Sigmoid colon (tissue), 7 donors: Measurements from ENCODE around the gene SCYGR6. TPM values are rescaled to one million over a fixed set of nuclear protein-coding genes. Genes with fewer than 3 reads are reported as not detected.

Experiments
- DNase-seq: peaks from one replicate; pipeline ENCODE4 v3.0.0-alpha.2; 2019
- H3K27ac ChIP-seq, 4 donors: fragments of 200-600 bp; sonication (generic); one replicate each; pipeline ENCODE4 v1.5.1; 2016 to 2019; ENCODE audit warnings: mild to moderate bottlenecking in 1 of 4
- H3K27me3 ChIP-seq, 3 donors: fragments of 200-600 bp; sonication (generic); one replicate each; pipeline ENCODE4 v1.5.1; 2019; ENCODE audit warnings: mild to moderate bottlenecking in 1 of 3
- H3K36me3 ChIP-seq, 4 donors: fragments of 200-600 bp; sonication (generic); one replicate each; pipeline ENCODE4 v1.5.1; 2016 to 2019
- H3K4me1 ChIP-seq, 4 donors: fragments of 200-600 bp; sonication (generic); one replicate each; pipeline ENCODE4 v1.5.1; 2017 to 2019
- H3K4me3 ChIP-seq, 4 donors: fragments of 200-600 bp; sonication (generic); one replicate each; pipeline ENCODE4 v1.5.1; 2017 to 2019; ENCODE audit warnings: mild to moderate bottlenecking in 2 of 4, moderate library complexity in 1 of 4
- H3K9me3 ChIP-seq, 4 donors: fragments of 200-600 bp in 3 of 4; sonication (generic) in 3 of 4; one replicate each; pipeline versions ENCODE4 v1.5.1 to v1.6.1; 2013 to 2019
- CTCF ChIP-seq, 4 experiments: fragments of 450-650 bp in 3 of 4; fragments of 200-600 bp in 1 of 4; IDR thresholded peaks; one replicate each; pipeline ENCODE4 v1.5.1; 2016 to 2019; ENCODE audit warnings: antibody characterized with exemption in 4 of 4, mild to moderate bottlenecking in 3 of 4, moderate library complexity in 2 of 4
- EP300 ChIP-seq, 4 donors: sonication (generic); formaldehyde crosslinking; IDR thresholded peaks; one replicate each; pipeline ENCODE4 v1.6.1; 2017; ENCODE audit warnings: antibody characterized with exemption in 4 of 4
- POLR2A ChIP-seq, 2 donors: fragments of 450-650 bp; IDR thresholded peaks; one replicate each; pipeline ENCODE4 v1.6.1; 2016; ENCODE audit warnings: antibody characterized with exemption in 2 of 2, mild to moderate bottlenecking in 2 of 2, moderate library complexity in 2 of 2
- POLR2AphosphoS5 ChIP-seq, 4 donors: sonication (generic); formaldehyde crosslinking; IDR thresholded peaks; one replicate each; pipeline ENCODE4 v1.6.1; 2017; ENCODE audit warnings: antibody characterized with exemption in 4 of 4
- WGBS, 2 donors: extraction: QIAGEN DNeasy Blood & Tissue Kit; methylation state at CpG; one replicate each; pipeline ENCODE4 v1.1.7; 2013; 5-methylcytosine and 5-hydroxymethylcytosine counted together
- intact Hi-C: fragments of 100-400 bp; cut with DNase I; formaldehyde crosslinking; loops from one replicate; pipeline ENCODE4 v1.15.1; 2023
- polyA plus RNA-seq, 3 donors: library from polyadenylated mRNA; stranded (reverse); fragments of 200-250 nt; gene quantifications; one replicate each; pipeline ENCODE4 v1.2.3, GENCODE V29; 2013
- total RNA-seq, 4 donors: library from RNA; depleted of rRNA; stranded (reverse); fragments of >200 nt; gene quantifications; one replicate each; pipeline ENCODE4 v1.1.0, GENCODE V29; 2016
- donor health status: healthy with polysubstance abuse.
- donor health status: Bipolar disorder and iron deficiency.
- donor health status: healthy.

The SCYGR6 gene
- total and polyA plus RNA-seq, 7 donors: not detected

- WGBS, 2 donors: 93 to 95% methylated on average over 1 of the region's 1 CpG
Observed at GRCh38 chr2:227713291-227713690, 11.3 kb downstream of the SCYGR6 start.

GRCh38 chr2:227710986-227711385, 13.6 kb downstream of the SCYGR6 start:
- Histone ChIP-seq H3K4me3 (no peak overlapping the region), H3K9me3 (no peaks in the 10 kb centered on the region), H3K27me3 (no peaks in the 10 kb centered on the region), H3K36me3 (no peaks in the 10 kb centered on the region), H3K4me1 (no peaks in the 10 kb centered on the region), H3K27ac (no peak overlapping the region)
- TF ChIP-seq EP300 (IDR thresholded peaks at IDR 0.05) (no peak), POLR2A (IDR thresholded peaks at IDR 0.05) (no peak), CTCF (IDR thresholded peaks at IDR 0.05) (no peak), POLR2AphosphoS5 (IDR thresholded peaks at IDR 0.05) (no peak)
- intact Hi-C loops: no loop called here
- DNase-seq: no peak
- 95 to 96% methylated on average over 7 of the region's 7 CpGs for WGBS, 2 donors

More at GRCh38 chr2:227713291-227713690, 11.3 kb downstream of the SCYGR6 start:
- no peak for DNase-seq
- peaks cover 0 to 13% (median 6%) of the 10 kb centered on the region in 4 donors for H3K4me1 ChIP-seq
- intact Hi-C loops: no loop called here
- H3K27me3 ChIP-seq: no peaks in the 10 kb centered on the region
- H3K9me3 ChIP-seq: no peaks in the 10 kb centered on the region
- no peaks in the 10 kb centered on the region for H3K36me3 ChIP-seq
- no peak overlapping the region for H3K27ac ChIP-seq
- TF ChIP-seq POLR2AphosphoS5 (IDR thresholded peaks at IDR 0.05) (no peak), CTCF (IDR thresholded peaks at IDR 0.05) (no peak), POLR2A (IDR thresholded peaks at IDR 0.05) (no peak), EP300 (IDR thresholded peaks at IDR 0.05) (no peak)
- H3K4me3 ChIP-seq: no peak overlapping the region

GRCh38 chr2:227707390-227707789, 17.2 kb downstream of the SCYGR6 start:
- Histone ChIP-seq H3K27me3 (no peaks in the 10 kb centered on the region), H3K9me3 (no peaks in the 10 kb centered on the region), H3K36me3 (no peaks in the 10 kb centered on the region), H3K4me1 (no peaks in the 10 kb centered on the region), H3K27ac (no peak overlapping the region), H3K4me3 (no peak overlapping the region)
- no peak for TF ChIP-seq POLR2AphosphoS5 (IDR thresholded peaks at IDR 0.05)
- no peak for TF ChIP-seq EP300 (IDR thresholded peaks at IDR 0.05)
- TF ChIP-seq CTCF (IDR thresholded peaks at IDR 0.05): no peak
- TF ChIP-seq POLR2A (IDR thresholded peaks at IDR 0.05): no peak
- intact Hi-C loops: no loop called here
- no peak for DNase-seq
- WGBS, 2 donors: 81 to 90% methylated on average over 6 of the region's 6 CpGs

- DNase-seq: no peak
- TF ChIP-seq CTCF (IDR thresholded peaks at IDR 0.05) (no peak), POLR2AphosphoS5 (IDR thresholded peaks at IDR 0.05) (no peak), POLR2A (IDR thresholded peaks at IDR 0.05) (no peak), EP300 (IDR thresholded peaks at IDR 0.05) (no peak)
- Histone ChIP-seq H3K4me3 (no peak overlapping the region), H3K9me3 (no peaks in the 10 kb centered on the region), H3K4me1 (no peaks in the 10 kb centered on the region), H3K27ac (no peak overlapping the region), H3K27me3 (no peaks in the 10 kb centered on the region), H3K36me3 (no peaks in the 10 kb centered on the region)
- 32 to 73% methylated on average over 4 of the region's 4 CpGs for WGBS, 2 donors
- intact Hi-C loops: no loop called here
Observed at GRCh38 chr2:227706859-227707258, 17.7 kb downstream of the SCYGR6 start.

- Histone ChIP-seq H3K27ac (no peak overlapping the region), H3K4me1 (no peaks in the 10 kb centered on the region), H3K36me3 (no peaks in the 10 kb centered on the region), H3K4me3 (no peak overlapping the region), H3K27me3 (no peaks in the 10 kb centered on the region), H3K9me3 (no peaks in the 10 kb centered on the region)
- WGBS, 2 donors: 64 to 82% methylated on average over 3 of the region's 3 CpGs
- intact Hi-C loops: no loop called here
- no peak for DNase-seq
- TF ChIP-seq EP300 (IDR thresholded peaks at IDR 0.05) (no peak), CTCF (IDR thresholded peaks at IDR 0.05) (no peak), POLR2A (IDR thresholded peaks at IDR 0.05) (no peak), POLR2AphosphoS5 (IDR thresholded peaks at IDR 0.05) (no peak)
Observed at GRCh38 chr2:227703961-227704360, 20.6 kb downstream of the SCYGR6 start.
